Glutamatergic neuron (in vitro differentiated cells): Measurements from ENCODE around the gene ASPM. TPM values are rescaled to one million over a fixed set of nuclear protein-coding genes. Genes with fewer than 3 reads are reported as not detected.

Experiments
- DNase-seq: peaks from one replicate; pipeline ENCODE4 v3.0.0; 2022
- H3K27ac Mint-ChIP-seq: one replicate; pipeline ENCODE4 v1.8.0; 2020; ENCODE audit warnings: mild to moderate bottlenecking, mixed read lengths, inconsistent platforms; ENCODE audit not compliant: unreplicated experiment
- H3K27me3 Mint-ChIP-seq: one replicate; pipeline ENCODE4 v1.8.0; 2020; ENCODE audit warnings: mild to moderate bottlenecking, moderate library complexity, mixed read lengths, inconsistent platforms; ENCODE audit not compliant: unreplicated experiment
- H3K36me3 Mint-ChIP-seq: one replicate; pipeline ENCODE4 v1.8.0; 2020; ENCODE audit warnings: mild to moderate bottlenecking, mixed read lengths, inconsistent platforms; ENCODE audit not compliant: unreplicated experiment
- H3K4me1 Mint-ChIP-seq: one replicate; pipeline ENCODE4 v1.8.0; 2020; ENCODE audit warnings: mild to moderate bottlenecking, low read depth, mixed read lengths, inconsistent platforms; ENCODE audit not compliant: unreplicated experiment
- H3K4me3 Mint-ChIP-seq: one replicate; pipeline ENCODE4 v1.8.0; 2020; ENCODE audit warnings: mild to moderate bottlenecking, mixed read lengths, inconsistent platforms; ENCODE audit not compliant: unreplicated experiment
- H3K9me3 Mint-ChIP-seq: one replicate; pipeline ENCODE4 v1.8.0; 2020; ENCODE audit warnings: mild to moderate bottlenecking, moderate library complexity, mixed read lengths, inconsistent platforms; ENCODE audit not compliant: unreplicated experiment
- CTCF ChIP-seq: fragments of 200-600 bp; sonication (generic); IDR thresholded peaks from one replicate; pipeline ENCODE4 v1.5.0; 2021; ENCODE audit not compliant: partially characterized antibody, unreplicated experiment
- total RNA-seq: library from RNA; stranded (reverse); fragmentation: NEBNext Ultra II Directional; extraction: Animal tissue kit (Norgen Biotek cat#: 25700); gene quantifications from one replicate; pipeline ENCODE4 v1.2.1, GENCODE V29; 2021; ENCODE audit not compliant: unreplicated experiment

The ASPM gene
- total RNA-seq, 1 donor from 2014 or later = 5.9 TPM

- no peak for TF ChIP-seq CTCF
- H3K27me3 Mint-ChIP-seq = peaks cover 1% of the 10 kb centered on the region
- H3K4me1 Mint-ChIP-seq = no peaks in the 10 kb centered on the region
- H3K4me3 Mint-ChIP-seq = no peak overlapping the region
- no peak for DNase-seq
- no peak overlapping the region for H3K27ac Mint-ChIP-seq
- no peaks in the 10 kb centered on the region for H3K9me3 Mint-ChIP-seq
- H3K36me3 Mint-ChIP-seq = no peaks in the 10 kb centered on the region
Observed at GRCh38 chr1:197137322-197137721, 9.1 kb downstream of the ASPM start.

- Mint-ChIP-seq H3K9me3 (no peaks in the 10 kb centered on the region), H3K27ac (no peak overlapping the region), H3K27me3 (peaks cover 1% of the 10 kb centered on the region), H3K36me3 (no peaks in the 10 kb centered on the region), H3K4me1 (no peaks in the 10 kb centered on the region), H3K4me3 (no peak overlapping the region)
- TF ChIP-seq CTCF = no peak
- no peak for DNase-seq
Observed at GRCh38 chr1:197130677-197131304, 15.7 kb downstream of the ASPM start.

GRCh38 chr1:197129698-197130097 lies 16.8 kb downstream of the ASPM start:
- no peaks in the 10 kb centered on the region for H3K9me3 Mint-ChIP-seq
- no peak overlapping the region for H3K4me3 Mint-ChIP-seq
- no peaks in the 10 kb centered on the region for H3K4me1 Mint-ChIP-seq
- no peak for DNase-seq
- H3K27me3 Mint-ChIP-seq = no peaks in the 10 kb centered on the region
- TF ChIP-seq CTCF = no peak
- no peaks in the 10 kb centered on the region for H3K36me3 Mint-ChIP-seq
- H3K27ac Mint-ChIP-seq = no peak overlapping the region

- no peaks in the 10 kb centered on the region for H3K4me1 Mint-ChIP-seq
- no peak overlapping the region for H3K4me3 Mint-ChIP-seq
- no peak for TF ChIP-seq CTCF
- no peaks in the 10 kb centered on the region for H3K27me3 Mint-ChIP-seq
- no peak for DNase-seq
- H3K9me3 Mint-ChIP-seq = no peaks in the 10 kb centered on the region
- no peak overlapping the region for H3K27ac Mint-ChIP-seq
- no peaks in the 10 kb centered on the region for H3K36me3 Mint-ChIP-seq
Observed at GRCh38 chr1:197127246-197127912, 19.1 kb downstream of the ASPM start.

- no peak for TF ChIP-seq CTCF
- Mint-ChIP-seq H3K36me3 (no peaks in the 10 kb centered on the region), H3K27ac (no peak overlapping the region), H3K27me3 (no peaks in the 10 kb centered on the region), H3K9me3 (no peaks in the 10 kb centered on the region), H3K4me1 (no peaks in the 10 kb centered on the region), H3K4me3 (no peak overlapping the region)
- no peak for DNase-seq
Observed at GRCh38 chr1:197126691-197127090, 19.8 kb downstream of the ASPM start.
